Activated naive CD8-positive, alpha-beta T cell treated with anti-CD3 and anti-CD28 coated beads, Interleukin-2, amount 10 ng/mL, durations not matched to agents 7 days and 5 days (primary cell): ENCODE measurements around the gene HOXD9. TPM values are rescaled to one million over a fixed set of nuclear protein-coding genes. Genes with fewer than 3 reads are reported as not detected.

Experiments
- ATAC-seq: fragments of 150-1000 bp; cut with Tn5 transposase; one replicate; pipeline ENCODE4 v1.10.0; 2021; ENCODE audit warnings: low read depth, moderate library complexity
- POLR2A ChIA-PET: fragments of 350-600 bp; sonication (Branson Sonifier 250); formaldehyde crosslinking; loops from one replicate; lab custom pipeline; 2021; ENCODE audit warnings: antibody characterized with exemption; lab: Charles Lee
- DNase-seq: peaks from one replicate; pipeline ENCODE4 v3.0.0; 2021
- H3K27ac Mint-ChIP-seq: one replicate; pipeline ENCODE4 v1.8.0; 2022; ENCODE audit warnings: mild to moderate bottlenecking, mixed read lengths
- H3K27me3 Mint-ChIP-seq: one replicate; pipeline ENCODE4 v1.8.0; 2022; ENCODE audit warnings: mild to moderate bottlenecking, moderate library complexity, mixed read lengths
- H3K36me3 Mint-ChIP-seq: one replicate; pipeline ENCODE4 v1.8.0; 2021; ENCODE audit warnings: mild to moderate bottlenecking, mixed read lengths
- H3K4me1 Mint-ChIP-seq: one replicate; pipeline ENCODE4 v1.8.0; 2021; ENCODE audit warnings: mixed read lengths
- H3K4me3 Mint-ChIP-seq: one replicate; pipeline ENCODE4 v1.8.0; 2022; ENCODE audit warnings: mild to moderate bottlenecking, moderate library complexity, mixed read lengths
- H3K9me3 Mint-ChIP-seq: one replicate; pipeline ENCODE4 v1.8.0; 2021; ENCODE audit warnings: mixed read lengths
- total RNA-seq, 2 experiments: library from RNA; stranded (reverse); gene quantifications; one replicate each; pipeline ENCODE4 v1.2.3, GENCODE V29; 2021

The HOXD9 gene
- total RNA-seq, 2 experiments from 2014 or later = not detected

- POLR2A ChIA-PET = interaction anchor here (0.7 kb wide), 1 partner anchor 67 kb away, joined by 3 read pairs; no protein-coding TSS in a partner anchor
- Mint-ChIP-seq H3K9me3 (peaks cover 3% of the 10 kb centered on the region), H3K27ac (no peak overlapping the region), H3K4me1 (peaks cover 3% of the 10 kb centered on the region), H3K36me3 (peaks cover 3% of the 10 kb centered on the region), H3K4me3 (peak overlapping the region; percentile 39), H3K27me3 (peaks cover 90% of the 10 kb centered on the region)
- ATAC-seq = no peak
- no peak for DNase-seq
Observed at GRCh38 chr2:176162911-176163671, 40.6 kb downstream of the HOXD9 start.

GRCh38 chr2:176163672-176164056 lies 41.1 kb downstream of the HOXD9 start:
- no peak for ATAC-seq
- peaks cover 3% of the 10 kb centered on the region for H3K36me3 Mint-ChIP-seq
- peaks cover 2% of the 10 kb centered on the region for H3K9me3 Mint-ChIP-seq
- peaks cover 85% of the 10 kb centered on the region for H3K27me3 Mint-ChIP-seq
- no peak for DNase-seq
- POLR2A ChIA-PET = no interaction called here
- no peak overlapping the region for H3K4me3 Mint-ChIP-seq
- H3K27ac Mint-ChIP-seq = peak overlapping the region; percentile 75
- H3K4me1 Mint-ChIP-seq = peaks cover 3% of the 10 kb centered on the region

- Mint-ChIP-seq H3K4me3 (no peak overlapping the region), H3K27me3 (peaks cover 82% of the 10 kb centered on the region), H3K9me3 (peaks cover 2% of the 10 kb centered on the region), H3K27ac (peak overlapping the region; percentile 75), H3K36me3 (peaks cover 3% of the 10 kb centered on the region), H3K4me1 (peaks cover 3% of the 10 kb centered on the region)
- DNase-seq (no peak), ATAC-seq (no peak)
- POLR2A ChIA-PET = no interaction called here
Observed at GRCh38 chr2:176164201-176164600, 41.7 kb downstream of the HOXD9 start.

GRCh38 chr2:176164611-176165369 lies 42.3 kb downstream of the HOXD9 start:
- ATAC-seq (no peak), DNase-seq (no peak)
- peaks cover 3% of the 10 kb centered on the region for H3K4me1 Mint-ChIP-seq
- peaks cover 3% of the 10 kb centered on the region for H3K36me3 Mint-ChIP-seq
- H3K9me3 Mint-ChIP-seq = peaks cover 2% of the 10 kb centered on the region
- H3K27ac Mint-ChIP-seq = peak overlapping the region; percentile 9
- peaks cover 82% of the 10 kb centered on the region for H3K27me3 Mint-ChIP-seq
- POLR2A ChIA-PET = no interaction called here
- H3K4me3 Mint-ChIP-seq = no peak overlapping the region

- H3K4me3 Mint-ChIP-seq = no peak overlapping the region
- H3K9me3 Mint-ChIP-seq = peaks cover 2% of the 10 kb centered on the region
- H3K36me3 Mint-ChIP-seq = peaks cover 3% of the 10 kb centered on the region
- H3K27me3 Mint-ChIP-seq = peaks cover 79% of the 10 kb centered on the region
- no peak for ATAC-seq
- POLR2A ChIA-PET = no interaction called here
- peak overlapping the region; percentile 9 for H3K27ac Mint-ChIP-seq
- no peak for DNase-seq
- H3K4me1 Mint-ChIP-seq = peaks cover 3% of the 10 kb centered on the region
Observed at GRCh38 chr2:176165370-176166050, 43.0 kb downstream of the HOXD9 start.

GRCh38 chr2:176166272-176166671 lies 43.8 kb downstream of the HOXD9 start:
- peaks cover 78% of the 10 kb centered on the region for H3K27me3 Mint-ChIP-seq
- H3K27ac Mint-ChIP-seq = no peak overlapping the region
- peaks cover under 1% of the 10 kb centered on the region for H3K36me3 Mint-ChIP-seq
- POLR2A ChIA-PET = no interaction called here
- no peak overlapping the region for H3K4me3 Mint-ChIP-seq
- DNase-seq (no peak), ATAC-seq (no peak)
- H3K9me3 Mint-ChIP-seq = peaks cover 2% of the 10 kb centered on the region
- H3K4me1 Mint-ChIP-seq = peaks cover under 1% of the 10 kb centered on the region

GRCh38 chr2:176167398-176167797 lies 44.9 kb downstream of the HOXD9 start:
- POLR2A ChIA-PET = no interaction called here
- Mint-ChIP-seq H3K9me3 (peaks cover 2% of the 10 kb centered on the region), H3K4me3 (no peak overlapping the region), H3K36me3 (no peaks in the 10 kb centered on the region), H3K4me1 (peaks cover 1% of the 10 kb centered on the region), H3K27ac (no peak overlapping the region), H3K27me3 (peaks cover 76% of the 10 kb centered on the region)
- ATAC-seq = no peak
- DNase-seq = no peak

GRCh38 chr2:176169181-176169580 lies 46.7 kb downstream of the HOXD9 start:
- Mint-ChIP-seq H3K36me3 (peaks cover 2% of the 10 kb centered on the region), H3K27ac (no peak overlapping the region), H3K4me3 (no peak overlapping the region), H3K4me1 (peaks cover 6% of the 10 kb centered on the region), H3K9me3 (peaks cover 4% of the 10 kb centered on the region), H3K27me3 (peaks cover 77% of the 10 kb centered on the region)
- POLR2A ChIA-PET = no interaction called here
- DNase-seq = no peak
- no peak for ATAC-seq

- POLR2A ChIA-PET = no interaction called here
- peaks cover 6% of the 10 kb centered on the region for H3K4me1 Mint-ChIP-seq
- H3K4me3 Mint-ChIP-seq = no peak overlapping the region
- H3K27me3 Mint-ChIP-seq = peaks cover 78% of the 10 kb centered on the region
- ATAC-seq (no peak), DNase-seq (no peak)
- H3K9me3 Mint-ChIP-seq = peaks cover 3% of the 10 kb centered on the region
- H3K36me3 Mint-ChIP-seq = peaks cover 2% of the 10 kb centered on the region
- H3K27ac Mint-ChIP-seq = no peak overlapping the region
Observed at GRCh38 chr2:176169711-176170110, 47.2 kb downstream of the HOXD9 start.

- H3K36me3 Mint-ChIP-seq = peaks cover 2% of the 10 kb centered on the region
- no peak for ATAC-seq
- DNase-seq = no peak
- H3K4me1 Mint-ChIP-seq = peaks cover 6% of the 10 kb centered on the region
- peaks cover 3% of the 10 kb centered on the region for H3K9me3 Mint-ChIP-seq
- H3K27me3 Mint-ChIP-seq = peaks cover 78% of the 10 kb centered on the region
- no peak overlapping the region for H3K27ac Mint-ChIP-seq
- POLR2A ChIA-PET = no interaction called here
- no peak overlapping the region for H3K4me3 Mint-ChIP-seq
Observed at GRCh38 chr2:176170602-176171305, 48.2 kb downstream of the HOXD9 start.

GRCh38 chr2:176171351-176172006 lies 49.0 kb downstream of the HOXD9 start:
- Mint-ChIP-seq H3K27me3 (peaks cover 78% of the 10 kb centered on the region), H3K4me1 (peaks cover 6% of the 10 kb centered on the region), H3K36me3 (peaks cover 2% of the 10 kb centered on the region), H3K9me3 (peaks cover 3% of the 10 kb centered on the region), H3K4me3 (no peak overlapping the region), H3K27ac (no peak overlapping the region)
- no peak for DNase-seq
- ATAC-seq = no peak
- POLR2A ChIA-PET = no interaction called here

GRCh38 chr2:176172007-176172894 lies 49.7 kb downstream of the HOXD9 start:
- peak overlapping the region; percentile 54 for H3K27ac Mint-ChIP-seq
- POLR2A ChIA-PET = no interaction called here
- peaks cover 3% of the 10 kb centered on the region for H3K36me3 Mint-ChIP-seq
- no peak overlapping the region for H3K4me3 Mint-ChIP-seq
- H3K4me1 Mint-ChIP-seq = peaks cover 6% of the 10 kb centered on the region
- peaks cover 3% of the 10 kb centered on the region for H3K9me3 Mint-ChIP-seq
- DNase-seq (no peak), ATAC-seq (no peak)
- peaks cover 78% of the 10 kb centered on the region for H3K27me3 Mint-ChIP-seq
